HuH-7.5 (cell line): Measurements from ENCODE around the gene SLC39A11.
A peak's percentile ranks its signal among the peaks of the same experiment; 100 is the strongest.
"Not testable (repeated sequence)": the region's sequence is repeated elsewhere in the genome, so short reads cannot be mapped to it uniquely, and the experiment has no call there.

Experiments
- DNase-seq: peaks from one replicate; pipeline ENCODE4 v3.0.0; 2011; ENCODE audit warnings: low spot score

Gene SLC39A11

GRCh38 chr17:73107191-73107590, 14.7 kb upstream of the SLC39A11 start:
- DNase-seq = no peak

- DNase-seq = no peak
These were observed 12.9 kb upstream of the SLC39A11 start for GRCh38 chr17:73105431-73105830.

GRCh38 chr17:73104450-73104849, 12.0 kb upstream of the SLC39A11 start:
- DNase-seq = no peak

- no peak for DNase-seq
These were observed 11.3 kb upstream of the SLC39A11 start for GRCh38 chr17:73103641-73104335.

DNA sequence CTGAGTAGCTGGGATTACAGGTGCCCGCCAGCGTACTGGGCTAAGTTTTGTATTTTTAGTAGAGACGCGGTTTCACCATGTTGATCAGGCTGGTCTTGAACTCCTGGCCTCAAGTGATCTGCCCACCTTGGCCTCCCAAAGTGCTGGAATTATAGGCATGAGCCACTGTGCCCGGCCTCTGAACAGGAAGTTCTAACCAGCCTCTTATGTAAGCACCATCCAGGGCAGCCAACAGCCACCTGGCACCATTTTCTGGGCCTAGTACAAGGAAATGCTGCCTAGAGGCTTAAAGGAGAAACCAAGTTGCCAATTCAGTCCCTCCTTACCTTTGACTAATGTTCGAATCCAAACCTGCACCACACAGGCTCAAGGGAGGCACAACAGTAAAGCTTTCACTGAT, 8.5 kb upstream of the SLC39A11 start:
- no peak for DNase-seq

DNA sequence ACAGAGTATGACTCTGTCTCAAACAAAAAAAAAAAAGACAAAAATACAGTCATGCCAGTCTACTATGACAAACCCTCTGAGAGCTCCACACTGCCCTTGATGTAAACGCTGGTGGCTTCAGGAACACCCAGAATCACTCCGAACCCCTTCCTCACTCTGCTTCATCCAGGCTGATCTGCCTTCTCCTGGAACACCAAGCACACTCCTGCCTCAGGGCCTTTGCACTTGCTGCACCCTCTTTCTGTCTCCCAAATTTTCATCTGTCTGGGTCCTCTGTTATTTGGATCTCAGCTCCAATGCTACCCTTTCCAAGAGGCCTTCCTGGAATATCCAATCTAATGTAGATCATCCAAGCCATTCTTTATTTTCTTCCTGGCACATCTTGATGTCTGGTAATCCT, 7.9 kb upstream of the SLC39A11 start:
- DNase-seq = no peak

DNA sequence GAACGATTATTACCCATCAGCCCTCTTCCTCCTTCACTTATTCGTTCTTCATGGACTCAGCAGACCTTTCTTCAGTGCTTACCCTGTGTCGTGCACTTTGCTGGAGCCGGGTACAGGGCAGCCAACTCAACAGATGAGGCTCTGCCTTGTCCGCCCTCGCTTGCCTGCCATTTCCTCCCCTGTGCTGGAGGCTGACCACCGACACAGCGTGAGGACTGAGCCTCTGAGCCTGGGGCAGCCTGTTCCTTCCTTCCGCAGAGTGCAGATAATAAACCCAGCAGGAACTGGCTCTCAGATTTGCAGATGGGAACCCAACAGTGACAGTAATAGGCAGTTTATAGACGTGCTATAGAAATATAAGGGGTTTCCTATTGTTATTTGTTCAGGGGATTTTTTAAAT, 7.0 kb upstream of the SLC39A11 start:
- no peak for DNase-seq

DNA sequence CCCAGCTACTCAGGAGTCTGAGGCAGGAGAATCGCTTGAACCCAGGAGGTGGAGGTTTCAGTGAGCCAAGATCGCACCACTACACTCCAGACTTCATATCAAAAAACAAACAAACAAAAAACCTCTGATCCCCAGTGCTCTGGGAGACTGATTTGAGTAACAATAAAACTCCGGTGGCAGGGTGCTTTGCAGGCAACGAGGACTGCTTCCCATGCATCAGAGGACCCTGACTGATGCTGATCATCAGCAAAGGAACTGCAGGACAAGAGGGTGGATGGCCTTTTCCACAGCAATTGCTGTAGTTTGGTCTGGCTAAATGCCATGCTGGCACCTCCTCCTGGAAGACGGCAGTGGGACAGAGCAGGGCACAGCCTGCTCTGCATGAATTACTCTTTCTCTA, 6.4 kb upstream of the SLC39A11 start:
- DNase-seq = no peak

- not testable (repeated sequence) for DNase-seq
These were observed 5.7 kb upstream of the SLC39A11 start for GRCh38 chr17:73097973-73098765.

DNA sequence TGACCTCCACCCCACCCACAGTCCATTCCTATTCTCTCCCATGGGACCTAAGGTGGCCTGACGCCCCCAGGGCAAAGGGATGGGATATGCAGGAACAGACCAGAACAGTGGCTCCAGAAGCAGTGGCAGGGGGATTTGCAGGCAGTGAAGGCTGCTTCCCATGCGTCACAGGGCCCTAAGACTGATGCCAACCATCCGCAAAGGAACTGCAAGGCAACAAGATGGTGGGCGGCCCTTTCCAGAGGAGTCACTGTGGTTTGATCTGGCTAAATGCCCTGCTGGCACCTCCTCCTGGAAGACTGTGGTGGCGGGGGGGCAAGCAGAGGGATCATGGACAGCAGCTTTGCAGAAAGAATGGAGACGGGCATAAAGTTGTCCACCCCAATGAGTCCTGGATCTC, 4.4 kb upstream of the SLC39A11 start:
- DNase-seq = no peak

DNA sequence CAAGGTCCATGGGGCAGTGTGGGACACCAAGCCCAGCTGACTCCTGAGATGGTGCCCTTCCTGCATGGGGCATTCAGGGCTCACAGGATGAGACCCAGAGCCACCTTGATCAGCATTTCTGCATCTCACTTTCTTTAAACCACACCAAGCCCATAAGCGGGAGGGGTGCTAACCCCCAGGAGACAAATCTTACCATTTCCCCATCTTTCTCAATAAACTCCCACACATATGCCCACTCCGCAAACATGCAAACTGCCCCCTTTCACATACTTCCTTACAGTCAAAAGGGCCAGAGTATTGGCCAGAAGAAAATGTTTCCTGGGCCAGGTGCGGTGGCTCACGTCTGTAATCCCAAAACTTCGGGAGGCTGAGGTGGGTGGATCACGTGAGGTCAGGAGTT, 3.7 kb upstream of the SLC39A11 start:
- no peak for DNase-seq

- DNase-seq = no peak
These were observed 798 bp upstream of the SLC39A11 start for GRCh38 chr17:73093286-73093685.

- peak; percentile 22 for DNase-seq
These were observed 542 bp downstream of the SLC39A11 start for GRCh38 chr17:73091770-73092522.

DNA sequence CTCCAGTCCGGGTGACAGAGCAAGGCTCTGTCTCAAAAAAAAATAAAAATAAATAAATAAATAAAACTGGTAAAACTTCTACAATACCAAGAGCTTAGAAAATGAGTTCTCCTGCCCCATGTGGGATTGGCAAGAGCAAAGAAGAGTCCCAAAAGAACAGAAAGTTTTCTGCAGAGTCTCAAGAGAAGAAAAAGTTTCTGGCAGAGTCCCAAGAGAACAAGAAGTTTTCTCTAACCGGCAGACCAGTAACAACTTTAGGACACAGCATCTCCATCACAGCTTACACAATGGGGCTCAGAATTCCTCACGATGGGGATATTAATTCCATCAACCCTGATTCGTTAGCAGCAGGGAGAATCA, 1.1 kb downstream of the SLC39A11 start:
- no peak for DNase-seq

- DNase-seq = no peak
These were observed 1.9 kb downstream of the SLC39A11 start for GRCh38 chr17:73090396-73091202.

- DNase-seq = no peak
These were observed 2.9 kb downstream of the SLC39A11 start for GRCh38 chr17:73089322-73090317.

GRCh38 chr17:73088561-73088960, 3.9 kb downstream of the SLC39A11 start:
- DNase-seq = no peak

GRCh38 chr17:73083432-73083831, 9.1 kb downstream of the SLC39A11 start:
- DNase-seq = no peak

- no peak for DNase-seq
These were observed 17.9 kb downstream of the SLC39A11 start for GRCh38 chr17:73074566-73074965.

DNA sequence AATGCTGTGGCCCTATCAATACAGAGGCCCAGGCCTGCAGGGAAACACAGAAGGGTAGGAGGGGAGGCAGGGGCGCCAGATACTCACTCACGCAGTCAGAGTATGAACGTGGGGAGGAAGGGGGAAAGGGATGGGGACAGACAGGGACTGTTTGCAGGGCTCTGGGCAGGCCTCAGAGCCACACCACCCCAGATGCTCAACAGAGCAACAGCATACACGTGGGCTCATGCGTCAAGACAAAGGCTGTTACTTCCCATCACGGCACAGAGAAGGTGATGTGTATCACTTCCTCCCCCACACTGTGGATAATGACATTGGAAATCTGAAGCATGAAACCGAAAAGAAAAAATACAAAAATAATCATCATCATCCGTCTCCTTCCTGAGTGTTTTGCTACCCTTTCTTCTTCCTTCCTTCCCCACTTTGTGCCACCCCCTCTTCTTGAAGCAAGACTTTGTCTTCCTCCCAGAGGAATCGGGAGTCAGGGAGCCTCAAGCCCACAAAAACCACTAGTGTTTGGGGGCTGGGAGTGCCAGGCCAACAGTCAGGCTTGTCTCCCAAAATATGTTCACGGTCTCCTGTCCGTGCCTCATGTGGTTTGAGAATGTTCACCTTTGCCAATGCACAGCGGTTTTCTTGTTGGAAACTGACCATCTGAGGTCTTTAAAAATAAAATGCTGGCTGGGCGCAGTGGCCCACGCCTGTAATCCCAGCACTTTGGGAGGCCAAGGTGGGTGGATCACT, 20.1 kb downstream of the SLC39A11 start:
- no peak for DNase-seq
